Uterus (tissue), 2 donors: ENCODE data around the gene RAB10.

Experiments
- CTCF ChIP-seq, 4 experiments: fragments of 200-600 bp in 2 of 4; fragments of 450-650 bp in 2 of 4; sonication (generic) in 2 of 4; IDR thresholded peaks; one replicate each; pipeline ENCODE4 v1.5.1; 2016 to 2019; ENCODE audit warnings: antibody characterized with exemption in 4 of 4, mild to moderate bottlenecking in 2 of 4, moderate library complexity in 1 of 4
- POLR2A ChIP-seq, 2 donors: fragments of 450-650 bp; IDR thresholded peaks; one replicate each; pipeline ENCODE4 v1.6.1; 2016; ENCODE audit warnings: antibody characterized with exemption in 2 of 2, mild to moderate bottlenecking in 1 of 2, moderate library complexity in 1 of 2

- no peak for TF ChIP-seq POLR2A (IDR thresholded peaks at IDR 0.05)
- TF ChIP-seq CTCF (IDR thresholded peaks at IDR 0.05), result no peak
Measured at GRCh38 chr2:25994509-25994908, 39.4 kb upstream of the RAB10 start.
